IPS DF 4.7 (cell line): ENCODE measurements around the gene ARHGAP15.

Experiments used
- DNase-seq: peaks from one replicate; pipeline ENCODE4 v3.0.0-alpha.2; 2013; ENCODE audit warnings: low spot score; ENCODE audit errors: extremely low read depth

The ARHGAP15 gene

DNA sequence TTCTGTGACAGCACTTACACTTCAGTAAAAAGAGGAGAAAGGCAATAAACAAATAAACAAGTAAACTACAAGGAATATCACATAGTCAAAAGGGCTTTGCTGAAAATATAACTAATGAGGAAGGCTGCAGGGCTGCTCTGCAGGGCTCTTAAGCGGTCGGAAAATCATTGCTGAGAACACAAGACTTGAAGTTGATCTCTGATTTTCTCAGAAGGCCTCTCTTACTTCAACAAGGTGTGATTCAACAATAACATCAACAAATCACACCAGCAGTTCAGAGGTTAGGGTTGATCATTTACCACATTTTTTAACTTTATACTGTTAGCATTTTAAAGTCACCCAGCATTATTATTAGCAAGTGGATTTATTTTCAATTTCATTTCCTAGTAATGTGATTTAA is 215.6 kb downstream of the ARHGAP15 start:
- DNase-seq = no peak

DNA sequence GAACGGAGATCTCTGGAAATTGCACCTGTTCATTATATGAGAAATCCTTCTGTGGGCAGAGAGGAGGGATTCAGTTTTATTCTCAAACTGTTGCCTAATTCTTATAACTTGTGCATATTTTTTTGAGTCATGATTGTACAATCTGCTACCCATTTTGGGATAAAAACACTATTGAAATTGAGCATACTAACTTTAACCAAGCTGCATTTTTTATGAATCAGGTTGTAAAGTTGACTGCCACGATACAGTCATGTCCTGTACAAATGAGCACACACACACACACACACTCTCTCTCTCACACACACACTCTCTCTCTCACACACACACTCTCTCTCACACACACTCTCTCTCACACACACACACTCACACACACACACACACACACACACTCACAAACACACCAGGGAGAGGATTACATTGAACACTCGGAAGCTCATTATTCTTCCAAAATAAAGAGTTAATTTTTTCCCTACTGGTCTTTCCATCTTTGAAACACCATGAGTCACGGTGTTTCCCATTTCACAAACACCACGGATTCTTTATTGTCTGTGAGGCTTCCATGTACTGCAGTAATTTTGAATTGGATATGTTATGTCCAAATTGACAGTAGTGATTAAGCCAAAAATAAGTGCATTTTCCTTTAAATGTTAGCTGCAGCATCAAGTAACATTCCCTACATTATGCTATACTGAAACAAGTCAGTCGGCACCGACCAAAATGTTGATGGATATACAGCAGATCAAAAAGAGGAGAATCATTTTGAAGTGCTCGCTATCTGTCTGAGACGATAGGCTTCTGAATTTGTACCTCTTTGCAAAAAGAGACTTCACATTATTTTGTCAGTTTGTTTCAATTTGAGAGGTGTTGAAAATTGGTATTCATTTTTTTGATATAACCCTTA is 216.9 kb downstream of the ARHGAP15 start:
- no peak for DNase-seq

DNA sequence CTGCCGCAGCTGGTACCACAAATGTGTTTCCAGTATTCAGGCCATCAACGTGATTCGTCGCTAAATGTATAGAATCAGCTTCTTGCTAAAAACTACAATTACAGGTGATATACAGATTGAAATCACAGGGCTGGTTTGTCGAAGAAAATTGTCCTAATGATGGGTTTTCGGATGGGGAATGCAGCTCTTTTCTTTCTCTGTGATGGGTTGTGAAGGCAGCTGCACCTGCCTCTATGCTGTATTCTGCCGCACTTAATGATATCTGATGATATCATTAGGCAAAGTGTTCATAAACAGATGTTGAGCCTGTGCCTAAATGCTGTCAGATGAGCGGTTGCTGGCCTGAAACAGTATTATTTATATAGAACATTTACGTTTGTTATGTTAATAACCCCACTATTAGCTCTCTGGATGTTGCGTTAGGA is 218.1 kb downstream of the ARHGAP15 start:
- no peak for DNase-seq

- DNase-seq = no peak
These were observed 218.7 kb downstream of the ARHGAP15 start for GRCh38 chr2:143347901-143348414.

DNA sequence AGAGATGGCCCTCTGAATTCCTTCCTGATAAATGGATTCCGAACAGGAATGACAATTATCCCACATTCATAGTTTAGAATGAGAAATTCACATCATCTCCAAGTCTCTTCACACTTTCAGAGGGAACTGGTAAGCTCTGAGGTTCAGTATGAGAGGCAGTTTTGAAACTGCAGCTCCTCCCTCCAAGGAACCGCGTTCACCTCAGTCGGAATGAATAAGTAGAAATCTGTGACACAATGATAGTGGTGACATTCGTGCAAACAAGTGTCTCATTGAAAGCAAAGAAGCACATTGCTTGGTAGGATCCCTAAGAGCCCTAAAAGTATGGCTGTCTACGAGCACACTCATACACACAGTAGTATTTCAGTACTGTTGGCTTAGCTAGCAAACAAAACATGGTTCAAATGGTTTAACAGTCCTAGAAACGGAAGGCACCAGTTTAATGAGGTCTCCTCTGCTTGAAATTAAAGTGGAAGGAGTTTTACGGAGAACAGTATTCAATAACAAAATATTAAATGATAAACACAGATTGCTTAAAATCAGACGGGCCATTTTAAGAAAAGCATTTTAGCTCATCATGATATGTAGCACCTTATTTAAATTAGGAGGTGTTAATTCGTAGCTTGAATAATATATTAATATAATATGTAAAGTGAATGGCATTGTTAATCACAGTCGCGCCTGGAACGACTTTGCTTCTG is 225.0 kb downstream of the ARHGAP15 start:
- DNase-seq = no peak

GRCh38 chr2:143355870-143356269 is 226.7 kb downstream of the ARHGAP15 start:
- no peak for DNase-seq

DNA sequence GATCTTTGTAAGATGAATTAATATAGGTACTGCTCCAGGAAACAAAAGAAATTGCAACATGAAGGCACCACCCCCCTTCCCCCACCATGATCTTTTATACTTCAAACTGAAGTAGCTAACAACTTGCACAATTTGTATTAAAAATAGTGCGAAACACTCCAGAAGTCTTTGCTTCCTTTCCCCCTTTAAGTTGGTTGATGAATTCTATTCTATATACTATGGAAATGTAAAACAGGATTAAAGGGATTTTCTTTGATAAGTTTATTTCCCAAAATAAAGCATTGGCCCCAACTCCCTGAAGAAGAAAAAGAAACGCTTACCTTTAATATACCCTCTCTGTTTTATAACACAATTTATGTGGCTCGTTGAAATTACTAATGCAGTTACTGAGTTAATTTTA is 227.1 kb downstream of the ARHGAP15 start:
- DNase-seq = no peak

- no peak for DNase-seq
These were observed 227.7 kb downstream of the ARHGAP15 start for GRCh38 chr2:143356736-143357446.

DNA sequence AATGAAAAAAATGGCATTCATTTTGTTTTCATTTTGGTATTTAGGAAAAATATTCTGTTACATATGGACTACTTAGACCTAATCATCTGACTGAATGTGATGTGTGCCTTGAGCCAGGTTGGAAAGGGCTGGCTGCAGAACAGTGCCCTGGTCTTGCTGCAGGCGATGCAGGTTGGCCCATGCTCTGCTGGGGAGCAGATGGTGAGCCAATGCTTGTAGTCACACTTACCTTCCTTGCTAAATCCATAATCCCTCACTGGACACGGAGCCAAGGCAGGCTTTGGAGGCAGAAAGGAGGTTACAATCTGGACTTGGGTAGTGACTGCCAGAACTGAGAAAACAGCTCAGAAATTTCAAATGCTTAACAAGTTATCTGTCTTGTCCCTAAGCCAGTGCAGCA is 228.7 kb downstream of the ARHGAP15 start:
- DNase-seq = no peak

DNA sequence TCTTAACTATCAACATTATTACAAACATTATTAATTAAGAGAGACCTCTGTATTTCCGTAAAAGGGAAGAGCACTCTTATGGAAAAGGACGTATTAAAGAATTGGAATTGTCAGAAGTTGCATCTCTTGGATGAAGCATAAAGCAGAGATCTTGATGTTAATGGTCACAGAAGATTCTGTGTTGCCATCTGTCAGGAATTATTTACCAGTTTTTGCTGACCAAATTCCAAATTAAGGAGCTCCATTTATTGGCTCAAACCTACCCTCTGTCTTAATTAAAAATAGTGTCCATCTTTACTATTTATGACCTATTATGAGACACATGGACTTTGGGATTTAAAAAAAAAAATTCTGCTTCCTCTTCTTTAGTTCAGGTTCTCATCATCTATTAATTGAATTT is 232.1 kb downstream of the ARHGAP15 start:
- no peak for DNase-seq

DNA sequence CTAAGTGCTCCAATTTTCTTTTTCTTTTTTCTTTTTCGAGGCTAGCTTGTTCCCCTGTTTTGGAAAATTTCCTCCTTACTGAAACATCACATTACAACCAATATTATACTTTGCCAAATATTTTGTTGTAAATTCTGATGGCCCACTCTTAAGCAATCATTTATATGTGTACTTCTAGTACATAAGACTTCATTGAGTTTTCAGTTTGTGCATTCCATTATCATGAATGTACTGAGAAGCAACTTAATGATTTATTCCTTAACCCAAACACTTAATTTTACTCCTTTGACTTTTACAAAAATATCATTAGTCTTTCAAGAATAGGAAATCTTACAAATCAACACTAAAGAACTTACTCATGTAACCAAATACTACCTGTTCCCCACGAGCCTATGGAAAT is 242.4 kb downstream of the ARHGAP15 start:
- no peak for DNase-seq

GRCh38 chr2:143375384-143375880 is 246.2 kb downstream of the ARHGAP15 start:
- DNase-seq = no peak

GRCh38 chr2:143378996-143379395 is 249.8 kb downstream of the ARHGAP15 start:
- DNase-seq = no peak

GRCh38 chr2:143379955-143380354 is 250.7 kb downstream of the ARHGAP15 start:
- DNase-seq = no peak

DNA sequence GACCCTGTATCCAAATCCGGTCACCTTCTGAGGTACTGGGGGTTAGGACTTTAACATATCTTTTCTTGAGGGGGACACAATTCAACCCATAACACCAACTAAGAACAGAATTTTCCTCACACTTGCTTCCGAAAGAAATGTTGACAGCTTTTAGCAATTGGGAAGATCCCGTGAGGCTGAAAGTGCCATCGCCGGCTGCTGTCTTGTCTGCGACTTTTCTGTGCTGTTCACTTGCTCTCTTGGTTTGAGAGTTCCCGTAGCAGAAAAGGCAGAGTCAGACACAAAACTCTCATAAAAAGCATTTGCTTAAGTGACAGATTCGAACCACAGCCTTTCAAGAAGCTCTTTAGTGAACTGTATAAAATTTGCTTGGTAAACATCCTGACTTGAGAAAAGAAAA is 253.4 kb downstream of the ARHGAP15 start:
- no peak for DNase-seq

DNA sequence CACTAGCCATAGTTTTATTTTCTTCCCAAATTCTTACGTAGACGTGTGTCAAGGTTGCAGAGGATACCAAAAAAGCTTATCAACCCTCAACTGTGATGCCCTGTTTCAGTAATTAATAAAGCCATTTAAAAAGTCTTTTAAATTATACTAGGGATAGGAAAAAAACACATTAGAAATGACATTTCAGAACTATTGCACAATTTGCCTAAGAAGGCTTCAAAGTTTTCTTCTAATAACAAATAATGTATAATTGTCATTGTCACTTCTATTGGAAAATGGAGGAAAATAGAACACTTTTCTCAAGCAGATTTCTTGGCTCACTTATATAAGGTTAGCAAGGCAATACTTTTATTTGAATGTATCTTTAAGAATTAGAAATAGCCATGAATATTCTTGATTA is 253.8 kb downstream of the ARHGAP15 start:
- DNase-seq = no peak

- DNase-seq = no peak
These were observed 254.9 kb downstream of the ARHGAP15 start for GRCh38 chr2:143384111-143384510.

DNA sequence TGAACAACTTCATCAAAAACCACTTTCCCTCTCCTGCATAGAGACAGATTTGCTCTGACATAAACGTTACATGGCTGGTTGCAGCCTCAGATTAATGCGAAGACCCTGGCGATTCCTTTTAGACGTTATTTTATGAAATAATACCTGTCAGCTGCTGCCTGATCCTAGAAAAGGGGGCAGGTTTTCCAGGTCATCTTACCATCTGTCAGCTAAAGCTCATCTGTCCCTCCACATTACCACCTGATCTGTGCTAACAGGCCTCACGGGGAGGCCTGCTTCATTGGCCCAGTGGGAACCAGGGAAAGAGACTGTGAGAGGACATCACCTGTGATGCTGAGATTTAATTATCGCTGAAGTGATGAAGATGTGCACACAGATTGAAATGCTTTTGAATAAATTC is 261.0 kb downstream of the ARHGAP15 start:
- no peak for DNase-seq

- DNase-seq = no peak
These were observed 263.1 kb downstream of the ARHGAP15 start for GRCh38 chr2:143392358-143392757.

DNA sequence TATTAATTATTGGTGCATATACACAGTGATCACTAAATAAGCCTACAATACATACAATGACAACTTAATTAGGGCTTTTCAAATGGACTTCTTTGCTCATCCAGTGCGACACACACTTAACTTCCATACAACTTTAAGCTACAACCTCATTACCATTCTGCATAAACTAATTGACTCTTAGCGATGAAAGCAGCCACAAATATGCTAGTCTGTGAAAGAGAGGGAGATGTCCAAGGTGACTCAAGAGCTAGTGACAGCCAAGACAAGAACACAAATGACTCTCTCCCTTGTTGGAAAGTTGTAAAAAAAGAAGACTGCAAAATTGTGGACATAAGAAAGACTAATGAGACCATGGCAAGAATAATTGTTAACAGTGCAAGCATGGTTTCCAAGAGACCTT is 264.8 kb downstream of the ARHGAP15 start:
- no peak for DNase-seq

DNA sequence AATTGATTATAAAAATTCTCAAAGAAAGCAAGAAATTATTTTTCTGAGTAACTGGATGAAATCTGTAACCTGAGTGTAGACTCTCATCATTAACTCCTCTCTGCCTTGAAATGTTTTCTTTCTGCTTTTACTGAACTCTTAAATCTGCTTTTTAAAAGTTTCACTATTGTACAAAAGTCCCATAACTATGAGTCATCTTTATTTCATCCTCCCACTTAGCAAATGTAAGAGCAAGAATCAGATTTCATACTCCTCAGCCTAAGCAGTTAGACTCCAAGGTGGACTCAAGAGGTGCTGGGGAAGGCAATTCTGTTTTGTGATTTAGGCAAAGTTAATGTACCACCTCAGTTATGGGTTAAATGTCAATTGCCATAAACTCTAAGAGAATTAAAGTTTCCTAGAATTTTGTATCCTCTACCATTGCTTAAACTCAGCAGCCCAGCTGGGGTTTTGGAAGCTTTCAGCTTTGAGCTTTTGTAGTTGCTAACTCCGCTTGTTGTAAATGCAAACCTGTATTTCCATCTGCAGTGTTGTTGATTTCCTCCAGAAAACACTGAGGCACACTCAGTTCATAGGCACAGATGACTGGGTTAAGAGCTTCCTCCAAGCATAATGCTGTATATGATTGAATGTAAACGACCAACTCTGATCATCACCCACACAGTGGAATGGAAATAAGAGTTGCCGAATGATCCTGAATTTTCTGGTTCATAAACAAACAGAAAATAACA is 268.8 kb downstream of the ARHGAP15 start:
- DNase-seq = no peak
